Vagina (tissue), 2 donors: ENCODE results near the gene ST6GALNAC3. TPM values are rescaled to one million over a fixed set of nuclear protein-coding genes. Genes with fewer than 3 reads are reported as not detected.
"Not testable (repeated sequence)": the region's sequence is repeated elsewhere in the genome, so short reads cannot be mapped to it uniquely, and the experiment has no call there.

Experiments used
- DNase-seq, 2 donors: peaks; one replicate each; pipeline ENCODE4 v3.0.0-alpha.2; 2017; ENCODE audit errors: extremely low spot score in 2 of 2
- H3K27ac ChIP-seq: fragments of 200-600 bp; sonication (generic); one replicate; pipeline ENCODE4 v1.5.1; 2019
- H3K27me3 ChIP-seq: fragments of 200-600 bp; sonication (generic); one replicate; pipeline ENCODE4 v1.5.1; 2019
- H3K36me3 ChIP-seq, 2 donors: fragments of 200-600 bp; sonication (generic); one replicate each; pipeline ENCODE4 v1.5.1; 2017 to 2019
- H3K4me1 ChIP-seq: fragments of 200-600 bp; sonication (generic); one replicate; pipeline ENCODE4 v1.5.1; 2019
- H3K4me3 ChIP-seq, 2 donors: fragments of 200-600 bp; sonication (generic); 1 replicate in 1 of 2; 2 replicates in 1 of 2; pipeline ENCODE4 v1.5.1; 2016 to 2019
- H3K9me3 ChIP-seq: fragments of 200-600 bp; sonication (generic); one replicate; pipeline ENCODE4 v1.5.1; 2019
- POLR2A ChIP-seq, 2 donors: fragments of 450-650 bp; IDR thresholded peaks; one replicate each; pipeline ENCODE4 v1.6.1; 2017; ENCODE audit warnings: antibody characterized with exemption in 2 of 2, mild to moderate bottlenecking in 2 of 2, moderate library complexity in 2 of 2
- POLR2AphosphoS5 ChIP-seq, 2 donors: sonication (generic); formaldehyde crosslinking; IDR thresholded peaks; one replicate each; pipeline ENCODE4 v1.9.0; 2017; ENCODE audit warnings: antibody characterized with exemption in 2 of 2, mild to moderate bottlenecking in 2 of 2, low read depth in 1 of 2; ENCODE audit not compliant: insufficient read depth in 1 of 2
- intact Hi-C: fragments of 100-400 bp; cut with DNase I; formaldehyde crosslinking; loops from one replicate; pipeline ENCODE4 v1.15.1; 2023
- total RNA-seq: library from RNA; depleted of rRNA; stranded (reverse); fragments of >200 nt; gene quantifications from one replicate; pipeline ENCODE4 v1.2.3, GENCODE V29; 2016
- TF ChIP-seq, protein P1 (sequence below), 3 experiments: fragments of 450-650 bp in 2 of 3; fragments of 200-600 bp in 1 of 3; sonication (generic) in 1 of 3; IDR thresholded peaks; one replicate each; pipeline ENCODE4 v1.5.1; 2017 to 2019; ENCODE audit warnings: antibody characterized with exemption in 3 of 3, mild to moderate bottlenecking in 2 of 3, moderate library complexity in 2 of 3

Gene ST6GALNAC3
- total RNA-seq, 1 donor from 2014 or later = 21.1 TPM

DNA sequence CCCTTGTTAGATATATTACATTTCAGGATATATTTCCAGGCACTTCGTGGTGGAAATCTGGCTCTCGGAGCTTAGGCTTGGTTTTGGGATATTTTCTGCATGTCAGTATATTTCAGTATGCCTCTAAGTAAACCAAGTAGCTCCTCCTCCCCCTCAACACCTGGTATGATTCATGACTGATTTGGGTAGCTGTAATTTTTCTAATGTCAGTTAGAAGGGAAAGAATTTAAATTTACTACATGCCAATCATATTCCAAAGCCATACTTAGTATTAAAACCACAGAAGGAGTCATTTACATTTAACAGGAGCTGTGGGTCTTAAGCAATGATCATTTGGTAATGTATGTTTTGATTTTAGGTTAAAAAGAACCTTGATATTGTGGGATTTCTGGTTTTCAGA lies 40.6 kb downstream of the ST6GALNAC3 start:
- Histone ChIP-seq H3K4me3 (no peak overlapping the region), H3K9me3 (no peaks in the 10 kb centered on the region), H3K27ac (no peak overlapping the region), H3K36me3 (no peaks in the 10 kb centered on the region), H3K27me3 (no peaks in the 10 kb centered on the region), H3K4me1 (no peaks in the 10 kb centered on the region)
- intact Hi-C loops = no loop called here
- no peak for DNase-seq
- TF ChIP-seq POLR2AphosphoS5 (IDR thresholded peaks at IDR 0.05; ENCODE audit: insufficient read depth in 1 of 2, low read depth in 1 of 2) = no peak

DNA sequence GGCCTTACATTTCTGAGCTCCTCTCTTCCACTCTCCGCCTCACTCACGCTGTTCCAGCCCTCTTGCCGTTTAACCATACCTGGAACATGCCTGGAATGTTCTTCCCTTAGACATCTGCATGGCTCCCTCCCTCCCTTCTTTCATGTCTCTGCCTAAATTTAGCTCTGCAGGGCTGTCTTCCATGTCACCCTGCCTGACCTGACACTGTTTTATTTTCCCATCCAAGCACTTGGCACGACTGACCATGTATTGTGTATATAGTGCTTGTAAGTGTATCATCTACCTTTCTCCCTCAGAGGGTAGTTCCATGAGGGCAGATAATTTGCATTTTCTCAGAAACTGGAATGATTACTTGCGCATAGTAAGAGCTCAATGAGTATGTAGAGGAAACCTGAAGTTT lies 47.3 kb downstream of the ST6GALNAC3 start:
- Histone ChIP-seq H3K4me1 (no peaks in the 10 kb centered on the region), H3K4me3 (no peak overlapping the region), H3K27ac (no peak overlapping the region), H3K36me3 (no peaks in the 10 kb centered on the region), H3K9me3 (no peaks in the 10 kb centered on the region), H3K27me3 (no peaks in the 10 kb centered on the region)
- TF ChIP-seq POLR2AphosphoS5 (IDR thresholded peaks at IDR 0.05; ENCODE audit: insufficient read depth in 1 of 2, low read depth in 1 of 2) = no peak
- no peak for TF ChIP-seq POLR2A (IDR thresholded peaks at IDR 0.05)
- TF ChIP-seq, protein P1, sequence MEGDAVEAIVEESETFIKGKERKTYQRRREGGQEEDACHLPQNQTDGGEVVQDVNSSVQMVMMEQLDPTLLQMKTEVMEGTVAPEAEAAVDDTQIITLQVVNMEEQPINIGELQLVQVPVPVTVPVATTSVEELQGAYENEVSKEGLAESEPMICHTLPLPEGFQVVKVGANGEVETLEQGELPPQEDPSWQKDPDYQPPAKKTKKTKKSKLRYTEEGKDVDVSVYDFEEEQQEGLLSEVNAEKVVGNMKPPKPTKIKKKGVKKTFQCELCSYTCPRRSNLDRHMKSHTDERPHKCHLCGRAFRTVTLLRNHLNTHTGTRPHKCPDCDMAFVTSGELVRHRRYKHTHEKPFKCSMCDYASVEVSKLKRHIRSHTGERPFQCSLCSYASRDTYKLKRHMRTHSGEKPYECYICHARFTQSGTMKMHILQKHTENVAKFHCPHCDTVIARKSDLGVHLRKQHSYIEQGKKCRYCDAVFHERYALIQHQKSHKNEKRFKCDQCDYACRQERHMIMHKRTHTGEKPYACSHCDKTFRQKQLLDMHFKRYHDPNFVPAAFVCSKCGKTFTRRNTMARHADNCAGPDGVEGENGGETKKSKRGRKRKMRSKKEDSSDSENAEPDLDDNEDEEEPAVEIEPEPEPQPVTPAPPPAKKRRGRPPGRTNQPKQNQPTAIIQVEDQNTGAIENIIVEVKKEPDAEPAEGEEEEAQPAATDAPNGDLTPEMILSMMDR (IDR thresholded peaks at IDR 0.05) = no peak
- intact Hi-C loops = no loop called here
- DNase-seq = peak in 1 of 2 donors; percentile 37

DNA sequence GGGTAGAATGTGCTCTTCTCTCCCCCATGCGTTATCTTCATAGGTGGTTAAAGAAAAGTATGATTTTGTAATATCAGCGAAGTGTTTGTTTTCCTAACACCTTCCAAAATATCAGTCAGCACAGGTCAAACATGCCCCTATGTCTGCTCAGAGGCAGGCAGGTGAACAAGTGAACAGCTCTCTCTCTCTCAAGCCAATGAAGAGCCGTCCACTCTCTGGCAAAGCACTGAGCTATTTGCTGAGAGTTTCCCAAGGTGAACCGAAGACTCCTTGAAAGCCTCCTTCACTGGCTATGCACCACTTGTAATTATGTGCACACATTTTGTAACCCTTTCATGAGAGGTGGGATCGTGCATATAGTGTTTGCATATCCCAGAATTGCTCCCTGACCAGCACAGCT lies 47.7 kb downstream of the ST6GALNAC3 start:
- Histone ChIP-seq H3K36me3 (no peaks in the 10 kb centered on the region), H3K27ac (no peak overlapping the region), H3K4me3 (no peak overlapping the region), H3K27me3 (no peaks in the 10 kb centered on the region), H3K4me1 (no peaks in the 10 kb centered on the region), H3K9me3 (no peaks in the 10 kb centered on the region)
- intact Hi-C loops = no loop called here
- peak in 1 of 2 donors; percentile 22 for DNase-seq
- TF ChIP-seq POLR2AphosphoS5 (IDR thresholded peaks at IDR 0.05; ENCODE audit: insufficient read depth in 1 of 2, low read depth in 1 of 2) = no peak

DNA sequence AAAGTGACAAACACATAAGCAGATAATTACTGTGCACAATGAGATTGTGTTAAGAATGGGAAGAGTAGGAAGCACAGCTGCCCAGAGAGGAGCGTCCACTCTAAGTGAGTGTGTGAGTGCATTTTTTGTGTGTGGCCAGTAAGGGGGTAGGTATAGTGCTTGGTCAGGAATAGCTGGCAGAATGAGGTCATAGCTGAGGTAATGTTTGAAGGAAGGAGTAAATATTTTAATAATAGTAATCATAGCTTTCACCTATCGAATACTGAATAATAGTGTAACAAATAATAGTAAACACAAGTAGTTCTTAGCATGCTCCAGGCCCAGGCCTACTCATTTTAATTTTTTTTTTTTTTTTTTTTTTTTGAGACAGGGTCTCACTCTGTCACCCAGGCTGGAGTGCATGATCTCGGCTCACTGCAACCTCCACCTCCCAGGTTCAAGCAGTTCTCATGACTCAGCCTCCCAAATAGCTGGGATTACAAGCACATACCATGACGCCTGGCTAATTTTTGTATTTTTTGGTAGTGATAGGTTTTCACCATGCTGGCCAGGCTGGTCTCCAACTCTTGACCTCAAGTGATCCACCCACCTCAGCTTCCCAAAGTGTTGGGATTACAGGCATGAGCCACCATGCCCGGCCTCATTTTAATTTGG lies 49.0 kb downstream of the ST6GALNAC3 start:
- H3K4me3 ChIP-seq, H3K27me3 ChIP-seq, H3K36me3 ChIP-seq, DNase-seq, intact Hi-C loops, H3K4me1 ChIP-seq, H3K27ac ChIP-seq, H3K9me3 ChIP-seq: not testable (repeated sequence)

- no peaks in the 10 kb centered on the region for H3K9me3 ChIP-seq
- H3K4me3 ChIP-seq = no peak overlapping the region
- no peaks in the 10 kb centered on the region for H3K4me1 ChIP-seq
- H3K36me3 ChIP-seq = no peaks in the 10 kb centered on the region
- peak in 1 of 2 donors; percentile 81 for DNase-seq
- no peaks in the 10 kb centered on the region for H3K27me3 ChIP-seq
- no peak for TF ChIP-seq POLR2A (IDR thresholded peaks at IDR 0.05)
- TF ChIP-seq, protein P1 (IDR thresholded peaks at IDR 0.05) = no peak
- no peak for TF ChIP-seq POLR2AphosphoS5 (IDR thresholded peaks at IDR 0.05; ENCODE audit: insufficient read depth in 1 of 2, low read depth in 1 of 2)
- H3K27ac ChIP-seq = no peak overlapping the region
- intact Hi-C loops = no loop called here
Observed at GRCh38 chr1:76124196-76124595, 49.6 kb downstream of the ST6GALNAC3 start.

GRCh38 chr1:76125473-76126219 lies 51.1 kb downstream of the ST6GALNAC3 start:
- Histone ChIP-seq H3K27me3 (no peaks in the 10 kb centered on the region), H3K9me3 (no peaks in the 10 kb centered on the region), H3K36me3 (no peaks in the 10 kb centered on the region), H3K27ac (no peak overlapping the region), H3K4me1 (no peaks in the 10 kb centered on the region), H3K4me3 (no peak overlapping the region)
- TF ChIP-seq POLR2A (IDR thresholded peaks at IDR 0.05) = no peak
- TF ChIP-seq, protein P1 (IDR thresholded peaks at IDR 0.05) = no peak
- DNase-seq = no peak
- intact Hi-C loops = no loop called here
